Renal cortical epithelial cell (primary cell): ENCODE data around the gene EIF4G2. TPM values are rescaled to one million over a fixed set of nuclear protein-coding genes. Genes with fewer than 3 reads are reported as not detected.

Experiments used
- DNase-seq: peaks from one replicate; pipeline ENCODE4 v3.0.0-alpha.2; 2011; ENCODE audit warnings: low read depth
- total RNA-seq: library from RNA; depleted of rRNA; stranded (reverse); fragments of >200 nt; gene quantifications from 2 replicates; pipeline ENCODE4 v1.2.3, GENCODE V29; 2014

EIF4G2 gene
- total RNA-seq, 1 donor from 2014 or later = 870 TPM

- peak; percentile 71 for DNase-seq
Observed at GRCh38 chr11:10809373-10810160, 841 bp upstream of the EIF4G2 start.

GRCh38 chr11:10808235-10808552 is 532 bp downstream of the EIF4G2 start:
- no peak for DNase-seq

- peak; percentile 28 for DNase-seq
Observed at GRCh38 chr11:10807493-10808234, 1.1 kb downstream of the EIF4G2 start.

GRCh38 chr11:10806206-10806605 is 2.5 kb downstream of the EIF4G2 start:
- no peak for DNase-seq

GRCh38 chr11:10805741-10806140 is 3.0 kb downstream of the EIF4G2 start:
- no peak for DNase-seq

- no peak for DNase-seq
Observed at GRCh38 chr11:10803676-10804075, 5.0 kb downstream of the EIF4G2 start.

GRCh38 chr11:10800292-10800691 is 8.4 kb downstream of the EIF4G2 start:
- DNase-seq = no peak

- DNase-seq = no peak
Observed at GRCh38 chr11:10798330-10798928, 10.3 kb downstream of the EIF4G2 start.

- no peak for DNase-seq
Observed at GRCh38 chr11:10797531-10797930, 11.2 kb downstream of the EIF4G2 start.

GRCh38 chr11:10797001-10797400 is 11.7 kb downstream of the EIF4G2 start:
- no peak for DNase-seq

- DNase-seq = no peak
Observed at GRCh38 chr11:10796191-10796590, 12.5 kb downstream of the EIF4G2 start.

GRCh38 chr11:10793470-10794255 is 15.1 kb downstream of the EIF4G2 start:
- no peak for DNase-seq

- DNase-seq = peak; percentile 51
Observed at GRCh38 chr11:10792385-10793068, 16.2 kb downstream of the EIF4G2 start.

GRCh38 chr11:10786451-10786850 is 22.3 kb downstream of the EIF4G2 start:
- DNase-seq = no peak

GRCh38 chr11:10785146-10785474 is 23.6 kb downstream of the EIF4G2 start:
- no peak for DNase-seq

GRCh38 chr11:10784232-10785145 is 24.2 kb downstream of the EIF4G2 start:
- no peak for DNase-seq

GRCh38 chr11:10780040-10780439 is 28.7 kb downstream of the EIF4G2 start:
- DNase-seq = no peak

- DNase-seq = no peak
Observed at GRCh38 chr11:10779086-10779485, 29.6 kb downstream of the EIF4G2 start.

- no peak for DNase-seq
Observed at GRCh38 chr11:10778217-10778970, 30.3 kb downstream of the EIF4G2 start.

- no peak for DNase-seq
Observed at GRCh38 chr11:10777806-10778205, 30.9 kb downstream of the EIF4G2 start.
